GM23338 (cell line): ENCODE data around the gene RTL10. TPM values are rescaled to one million over a fixed set of nuclear protein-coding genes. Genes with fewer than 3 reads are reported as not detected.

Source experiments
- ATAC-seq: fragments of 200-7000 bp; cut with Tn5 transposase; 3 replicates; pipeline ENCODE4 v1.9.1; 2020
- DNase-seq: peaks from one replicate; pipeline ENCODE4 v3.0.0-alpha.2; 2015; ENCODE audit warnings: low spot score
- H2AFZ ChIP-seq: fragments of 200-600 bp; sonication (generic); 2 replicates; pipeline ENCODE4 v1.8.0; 2016; ENCODE audit warnings: antibody characterized with exemption, mild to moderate bottlenecking, moderate library complexity
- H3F3A ChIP-seq: fragments of 200-600 bp; sonication (generic); replicated peaks from 2 replicates; pipeline ENCODE4 v1.8.0; 2017; ENCODE audit warnings: antibody characterized with exemption, mixed run types, low read depth
- H3K27ac ChIP-seq: fragments of 200-600 bp; sonication (generic); 2 replicates; pipeline ENCODE4 v1.6.1; 2016; ENCODE audit warnings: low read depth
- H3K27me3 ChIP-seq: fragments of 200-600 bp; sonication (generic); 2 replicates; pipeline ENCODE4 v1.8.0; 2016; ENCODE audit warnings: mild to moderate bottlenecking, mixed run types, moderate library complexity; ENCODE audit not compliant: insufficient read depth
- H3K36me3 ChIP-seq: fragments of 200-600 bp; sonication (generic); 2 replicates; pipeline ENCODE4 v1.8.0; 2016; ENCODE audit warnings: mild to moderate bottlenecking; ENCODE audit not compliant: insufficient read depth
- H3K4me1 ChIP-seq: fragments of 200-600 bp; sonication (generic); 2 replicates; pipeline ENCODE4 v1.8.0; 2016; ENCODE audit warnings: mild to moderate bottlenecking, moderate library complexity; ENCODE audit not compliant: insufficient read depth
- H3K4me2 ChIP-seq: fragments of 200-600 bp; sonication (generic); 2 replicates; pipeline ENCODE4 v1.7.1; 2017; ENCODE audit warnings: mixed run types
- H3K4me3 ChIP-seq: fragments of 200-600 bp; sonication (generic); 2 replicates; pipeline ENCODE4 v1.6.1; 2016; ENCODE audit warnings: mixed run types
- H3K79me2 ChIP-seq: fragments of 200-600 bp; sonication (generic); replicated peaks from 2 replicates; pipeline ENCODE4 v1.8.0; 2017; ENCODE audit warnings: mild to moderate bottlenecking; ENCODE audit not compliant: insufficient read depth
- H3K9me2 ChIP-seq: fragments of 200-600 bp; sonication (generic); 2 replicates; pipeline ENCODE4 v1.8.0; 2017; ENCODE audit not compliant: insufficient read depth
- H4K20me1 ChIP-seq: fragments of 200-600 bp; sonication (generic); replicated peaks from 2 replicates; pipeline ENCODE4 v1.8.0; 2017; ENCODE audit warnings: mild to moderate bottlenecking; ENCODE audit not compliant: insufficient read depth
- H3K27ac Mint-ChIP-seq: 2 replicates; pipeline ENCODE4 v1.8.0; 2020; ENCODE audit warnings: inconsistent platforms, mild to moderate bottlenecking, moderate library complexity, mixed read lengths
- H3K27me3 Mint-ChIP-seq: 3 replicates; pipeline ENCODE4 v1.8.0; 2022; ENCODE audit warnings: low read depth, mild to moderate bottlenecking, moderate library complexity, mixed read lengths, inconsistent platforms; ENCODE audit not compliant: insufficient read depth, poor library complexity
- H3K36me3 Mint-ChIP-seq: 3 replicates; pipeline ENCODE4 v1.8.0; 2021; ENCODE audit warnings: low read depth, mild to moderate bottlenecking, inconsistent platforms, moderate library complexity, mixed read lengths
- H3K4me1 Mint-ChIP-seq: 3 replicates; pipeline ENCODE4 v1.8.0; 2020; ENCODE audit warnings: mild to moderate bottlenecking, inconsistent platforms, mixed read lengths
- H3K4me3 Mint-ChIP-seq: 3 replicates; pipeline ENCODE4 v1.8.0; 2021; ENCODE audit warnings: moderate library complexity, mild to moderate bottlenecking, inconsistent platforms, mixed read lengths
- H3K9me3 Mint-ChIP-seq: 3 replicates; pipeline ENCODE4 v1.8.0; 2020; ENCODE audit warnings: moderate library complexity, mild to moderate bottlenecking, inconsistent platforms, mixed read lengths
- CREB1 ChIP-seq: fragments of 250-450 bp; sonication (Bioruptor Pico); IDR thresholded peaks from 2 replicates; pipeline ENCODE4 v1.5.0; 2020; ENCODE audit warnings: low read depth, mild to moderate bottlenecking, moderate library complexity
- CTCF ChIP-seq, 2 experiments: fragments of 200-600 bp in 1 of 2; sonication (generic) in 1 of 2; conservative IDR thresholded peaks; 2 replicates each; pipeline versions ENCODE4 v1.5.1 to v1.6.1; 2016 to 2017; ENCODE audit warnings: antibody characterized with exemption in 2 of 2, low read depth in 2 of 2, mild to moderate bottlenecking in 2 of 2, moderate library complexity in 1 of 2
- ETS1 ChIP-seq: IDR thresholded peaks from 2 replicates; pipeline ENCODE4 v1.6.1; 2016; ENCODE audit warnings: antibody characterized with exemption
- EZH2 ChIP-seq: fragments of 200-600 bp; sonication (generic); IDR thresholded peaks from one replicate; pipeline ENCODE4 v1.8.0; 2017; ENCODE audit warnings: antibody characterized with exemption, mild to moderate bottlenecking, low read depth; ENCODE audit not compliant: unreplicated experiment
- NANOG ChIP-seq: IDR thresholded peaks from 2 replicates; pipeline ENCODE4 v1.6.1; 2016; ENCODE audit warnings: antibody characterized with exemption, borderline replicate concordance
- POLR2AphosphoS5 ChIP-seq: IDR thresholded peaks from 2 replicates; pipeline ENCODE4 v1.6.1; 2016; ENCODE audit warnings: antibody characterized with exemption, low read depth
- REST ChIP-seq: IDR thresholded peaks from one replicate; pipeline ENCODE4 v1.6.1; 2018; ENCODE audit warnings: antibody characterized with exemption; ENCODE audit not compliant: unreplicated experiment
- ZNF114 ChIP-seq: fragments of 250-450 bp; sonication (Bioruptor Pico); IDR thresholded peaks from 2 replicates; pipeline ENCODE4 v1.5.0; 2020; ENCODE audit warnings: mild to moderate bottlenecking, moderate library complexity
- ZNF462 ChIP-seq: fragments of 250-450 bp; sonication (Bioruptor Pico); IDR thresholded peaks from 2 replicates; pipeline ENCODE4 v1.5.0; 2020; ENCODE audit warnings: mild to moderate bottlenecking, moderate library complexity
- polyA plus RNA-seq: library from polyadenylated mRNA; unstranded; fragments of >200 nt; fragmentation: Nextera tagmentation; extraction: Ambion mirVana; gene quantifications from 2 replicates; pipeline ENCODE4 v1.2.1, GENCODE V29; 2016
- total RNA-seq: library from RNA; depleted of rRNA; stranded (reverse); fragments of >200 nt; shearing (Covaris generic); gene quantifications from 2 replicates; pipeline ENCODE4 v1.2.3, GENCODE V29; 2014

RTL10 gene
- total and polyA plus RNA-seq, 2 experiments from 2014 or later, result 9.4 to 17.4 TPM

- TF ChIP-seq CTCF (conservative IDR thresholded peaks at IDR 0.05; ENCODE audit: low read depth in 2 of 2) (no peak), ZNF114 (CRISPR knock-in tag) (no peak), ETS1 (no peak)
These were observed 32.7 kb upstream of the RTL10 start (continued) for GRCh38 chr22:19887256-19887985.

- H3K27me3 ChIP-seq, result no peaks in the 10 kb centered on the region
- no peak overlapping the region for H3K4me3 ChIP-seq
- no peak for DNase-seq
- no peaks in the 10 kb centered on the region for H3K9me3 Mint-ChIP-seq
- ATAC-seq, result no peak
- no peaks in the 10 kb centered on the region; the same call in 2 of the 3 replicates for H3K36me3 Mint-ChIP-seq
- H3F3A ChIP-seq, result no peaks in the 10 kb centered on the region; the same call in 1 of the 2 replicates
- no peak overlapping the region for H3K27ac ChIP-seq
- H3K79me2 ChIP-seq, result no peaks in the 10 kb centered on the region
- no peaks in the 10 kb centered on the region for H4K20me1 ChIP-seq
- no peak overlapping the region for H3K4me3 Mint-ChIP-seq
- no peak overlapping the region for H3K27ac Mint-ChIP-seq
- no peaks in the 10 kb centered on the region for H3K9me2 ChIP-seq
- peaks cover 23% of the 10 kb centered on the region for H3K4me1 Mint-ChIP-seq
- peaks cover 21% of the 10 kb centered on the region for H3K27me3 Mint-ChIP-seq
- no peak overlapping the region for H2AFZ ChIP-seq
- H3K36me3 ChIP-seq, result no peaks in the 10 kb centered on the region
- H3K4me2 ChIP-seq, result no peak overlapping the region
- H3K4me1 ChIP-seq, result peaks cover 15% of the 10 kb centered on the region
- TF ChIP-seq NANOG, result no peak
- TF ChIP-seq EZH2, result no peak
- no peak for TF ChIP-seq ZNF462 (CRISPR knock-in tag)
- no peak for TF ChIP-seq CREB1 (CRISPR knock-in tag)
- no peak for TF ChIP-seq POLR2AphosphoS5
- no peak for TF ChIP-seq REST
These were observed 32.1 kb upstream of the RTL10 start for GRCh38 chr22:19886605-19887255.
